NB4 (cell line): ENCODE measurements around the gene SENP2.
"Not testable (repeated sequence)": the region's sequence is repeated elsewhere in the genome, so short reads cannot be mapped to it uniquely, and the experiment has no call there.

Source experiments
- DNase-seq: peaks from one replicate; pipeline ENCODE4 v3.0.0; 2010; ENCODE audit warnings: low read depth
- H3K4me3 ChIP-seq: one replicate; pipeline ENCODE4 v1.5.1; 2011; ENCODE audit warnings: mild to moderate bottlenecking, low read depth, low read length, moderate library complexity
- MYC ChIP-seq: IDR thresholded peaks from 2 replicates; pipeline ENCODE4 v1.6.1; 2011; ENCODE audit warnings: low read depth, low read length
- POLR2A ChIP-seq: IDR thresholded peaks from 2 replicates; pipeline ENCODE4 v1.6.1; 2011; ENCODE audit warnings: mild to moderate bottlenecking; ENCODE audit not compliant: insufficient read length; ENCODE audit errors: extremely low read depth
- TF ChIP-seq, protein P1 (sequence below): IDR thresholded peaks from 2 replicates; pipeline ENCODE4 v1.6.1; 2011; ENCODE audit warnings: low read depth, low read length
- TF ChIP-seq, protein P2 (sequence below): IDR thresholded peaks from one replicate; pipeline ENCODE4 v1.5.1; 2012; ENCODE audit warnings: low read depth, low read length

The SENP2 gene

DNA sequence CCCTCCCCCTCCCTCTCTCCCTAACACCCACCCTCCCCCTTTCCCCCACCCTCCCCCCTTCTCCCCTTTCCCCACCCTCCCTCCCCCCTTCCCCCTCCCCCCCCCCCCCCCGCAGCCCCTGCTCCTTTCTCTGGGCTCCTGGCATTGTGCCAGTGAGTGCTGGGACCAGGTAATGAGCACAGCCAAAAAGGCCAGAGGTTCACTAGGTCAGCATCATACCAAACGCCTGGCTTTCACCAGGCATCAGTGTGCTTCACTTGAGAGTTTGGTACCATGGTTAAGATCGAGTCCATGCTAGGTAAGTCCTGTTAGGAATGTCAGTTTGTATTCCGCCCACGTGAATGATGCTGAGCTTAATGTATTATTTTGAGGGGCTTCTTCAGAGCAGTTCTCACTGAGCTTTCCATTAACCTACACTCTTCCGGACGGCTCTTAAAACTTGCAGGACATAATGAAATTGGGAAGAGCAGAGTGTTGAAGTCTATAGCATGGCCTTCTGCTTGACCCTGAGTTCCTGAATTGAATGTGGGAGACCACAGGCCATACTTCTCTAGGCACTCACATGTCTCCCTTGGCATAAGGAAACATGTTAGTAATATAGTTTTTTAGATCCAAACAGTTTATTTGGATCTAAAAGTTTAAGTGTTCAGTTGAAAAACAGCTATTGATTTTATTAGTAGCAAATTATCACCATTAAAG lies 45.6 kb downstream of the SENP2 start:
- no peak for TF ChIP-seq POLR2A
- TF ChIP-seq, protein P1, sequence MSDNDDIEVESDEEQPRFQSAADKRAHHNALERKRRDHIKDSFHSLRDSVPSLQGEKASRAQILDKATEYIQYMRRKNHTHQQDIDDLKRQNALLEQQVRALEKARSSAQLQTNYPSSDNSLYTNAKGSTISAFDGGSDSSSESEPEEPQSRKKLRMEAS, result no peak
- no peak for TF ChIP-seq MYC
- TF ChIP-seq, protein P2, sequence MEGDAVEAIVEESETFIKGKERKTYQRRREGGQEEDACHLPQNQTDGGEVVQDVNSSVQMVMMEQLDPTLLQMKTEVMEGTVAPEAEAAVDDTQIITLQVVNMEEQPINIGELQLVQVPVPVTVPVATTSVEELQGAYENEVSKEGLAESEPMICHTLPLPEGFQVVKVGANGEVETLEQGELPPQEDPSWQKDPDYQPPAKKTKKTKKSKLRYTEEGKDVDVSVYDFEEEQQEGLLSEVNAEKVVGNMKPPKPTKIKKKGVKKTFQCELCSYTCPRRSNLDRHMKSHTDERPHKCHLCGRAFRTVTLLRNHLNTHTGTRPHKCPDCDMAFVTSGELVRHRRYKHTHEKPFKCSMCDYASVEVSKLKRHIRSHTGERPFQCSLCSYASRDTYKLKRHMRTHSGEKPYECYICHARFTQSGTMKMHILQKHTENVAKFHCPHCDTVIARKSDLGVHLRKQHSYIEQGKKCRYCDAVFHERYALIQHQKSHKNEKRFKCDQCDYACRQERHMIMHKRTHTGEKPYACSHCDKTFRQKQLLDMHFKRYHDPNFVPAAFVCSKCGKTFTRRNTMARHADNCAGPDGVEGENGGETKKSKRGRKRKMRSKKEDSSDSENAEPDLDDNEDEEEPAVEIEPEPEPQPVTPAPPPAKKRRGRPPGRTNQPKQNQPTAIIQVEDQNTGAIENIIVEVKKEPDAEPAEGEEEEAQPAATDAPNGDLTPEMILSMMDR, result no peak
- H3K4me3 ChIP-seq, result no peak overlapping the region
- no peak for DNase-seq

DNA sequence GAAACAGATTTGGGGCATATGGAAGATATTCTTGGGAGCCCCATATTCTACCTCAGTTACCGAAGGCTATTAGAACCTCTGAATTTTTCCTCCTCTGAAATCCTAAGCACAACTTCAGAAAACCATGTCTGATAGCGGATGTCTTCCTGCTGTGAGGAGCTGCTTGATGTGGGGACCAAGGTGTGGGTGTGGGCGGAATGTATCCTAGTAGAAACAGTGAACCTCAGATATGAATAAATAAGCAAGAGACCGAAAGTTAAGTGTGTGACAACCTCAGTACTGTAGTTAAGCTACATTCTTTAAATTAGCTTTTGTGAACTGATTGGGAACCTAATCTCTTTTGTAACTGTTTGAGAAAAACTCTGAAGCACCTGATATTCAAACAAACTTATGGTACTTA lies 46.9 kb downstream of the SENP2 start:
- no peak for DNase-seq
- TF ChIP-seq, protein P1, result no peak
- no peak overlapping the region for H3K4me3 ChIP-seq

DNA sequence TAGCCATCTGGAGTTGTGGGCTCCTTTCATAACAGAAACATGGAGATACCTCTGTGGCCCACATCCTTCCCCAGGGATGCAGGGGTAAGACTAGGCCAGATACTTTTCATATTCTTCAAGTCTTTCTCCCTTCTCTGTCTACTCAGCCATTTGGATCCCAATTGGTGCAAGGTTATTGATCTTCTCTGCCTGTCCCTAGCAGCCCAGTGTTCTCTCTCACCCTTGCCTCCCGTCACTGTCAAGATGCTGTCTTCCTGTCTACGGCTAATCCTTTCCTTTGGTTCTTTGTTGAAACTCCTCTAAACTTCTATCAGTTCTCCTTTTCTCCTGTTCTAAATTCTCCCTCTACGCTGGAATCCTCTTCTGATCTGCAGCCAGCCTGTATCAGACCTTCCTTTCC lies 51.3 kb downstream of the SENP2 start:
- H3K4me3 ChIP-seq, result no peak overlapping the region
- TF ChIP-seq POLR2A (no peak), MYC (no peak)
- TF ChIP-seq, protein P1, result no peak

DNA sequence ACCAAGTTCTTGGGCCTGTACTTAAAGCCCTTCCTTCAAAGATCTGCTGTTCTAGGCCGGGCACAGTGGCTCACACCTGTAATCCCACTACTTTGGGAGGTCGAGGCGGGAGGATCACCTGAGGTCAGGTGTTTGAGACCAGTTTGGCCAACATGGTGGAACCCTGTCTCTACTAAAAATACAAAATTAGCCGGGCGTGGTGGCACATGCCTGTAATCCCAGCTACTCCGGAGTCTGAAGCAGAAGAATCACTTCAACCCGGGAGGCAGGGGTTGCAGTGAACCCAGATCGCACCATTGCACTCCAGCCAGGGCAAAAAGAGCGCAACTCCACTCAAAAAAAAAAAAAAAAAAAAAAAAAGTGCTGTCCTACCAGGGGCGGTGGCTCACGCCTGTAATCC lies 52.6 kb downstream of the SENP2 start:
- not testable (repeated sequence) for H3K4me3 ChIP-seq, DNase-seq

More for the DNA sequence above, 51.3 kb downstream of the SENP2 start:
- DNase-seq, result no peak

DNA sequence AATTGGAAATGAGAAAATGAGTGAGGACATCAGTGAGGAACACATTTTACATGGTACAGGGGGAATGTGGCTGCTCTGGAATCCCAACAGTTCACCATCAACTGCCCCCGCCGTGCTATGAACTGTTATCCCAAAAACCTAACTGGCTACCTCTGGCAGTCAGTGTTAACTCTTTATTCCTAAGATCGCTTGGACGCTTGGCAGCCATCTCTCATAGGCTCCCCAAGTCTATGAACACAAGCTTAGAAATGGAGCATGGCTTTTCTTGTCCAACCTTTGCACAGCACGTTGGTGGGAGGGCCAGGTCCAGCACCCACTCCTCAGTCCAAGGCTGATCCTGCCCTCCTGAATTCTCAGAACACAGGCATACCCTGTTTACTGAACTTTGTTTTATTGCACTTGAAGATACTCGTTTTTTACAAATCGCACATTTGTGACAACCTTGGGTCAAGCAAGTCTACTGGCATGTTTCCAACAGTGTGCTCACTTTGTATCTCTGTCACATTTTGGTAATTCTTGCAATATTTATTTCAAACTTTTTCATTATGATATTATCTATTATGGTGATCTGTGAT lies 53.6 kb downstream of the SENP2 start:
- no peak overlapping the region for H3K4me3 ChIP-seq
- TF ChIP-seq, protein P2, result no peak
- no peak for TF ChIP-seq POLR2A
- TF ChIP-seq MYC, result no peak
- TF ChIP-seq, protein P1, result no peak
- DNase-seq, result no peak

DNA sequence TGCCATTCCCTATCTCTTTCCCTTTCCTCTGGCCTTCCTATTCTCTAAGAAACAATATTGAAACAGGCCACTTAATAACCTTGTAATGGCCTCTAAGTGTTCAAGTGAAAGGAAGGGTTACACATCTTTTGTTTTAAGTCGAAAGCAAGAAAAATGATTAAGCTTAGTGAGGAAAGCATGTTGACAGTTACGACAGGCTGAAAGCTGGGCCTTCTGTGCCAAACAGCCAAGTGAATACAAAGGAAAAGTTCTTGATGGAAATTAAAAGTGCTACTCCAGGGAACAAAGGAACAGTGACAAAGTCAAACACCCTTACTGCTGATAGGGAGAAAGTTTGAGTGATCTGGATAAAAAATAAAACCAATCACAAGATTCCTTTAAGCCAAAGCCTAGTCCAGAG lies 54.2 kb downstream of the SENP2 start:
- TF ChIP-seq POLR2A, result no peak
- TF ChIP-seq, protein P1, result no peak
- TF ChIP-seq MYC, result no peak
- TF ChIP-seq, protein P2, result no peak
- H3K4me3 ChIP-seq, result no peak overlapping the region
- no peak for DNase-seq

DNA sequence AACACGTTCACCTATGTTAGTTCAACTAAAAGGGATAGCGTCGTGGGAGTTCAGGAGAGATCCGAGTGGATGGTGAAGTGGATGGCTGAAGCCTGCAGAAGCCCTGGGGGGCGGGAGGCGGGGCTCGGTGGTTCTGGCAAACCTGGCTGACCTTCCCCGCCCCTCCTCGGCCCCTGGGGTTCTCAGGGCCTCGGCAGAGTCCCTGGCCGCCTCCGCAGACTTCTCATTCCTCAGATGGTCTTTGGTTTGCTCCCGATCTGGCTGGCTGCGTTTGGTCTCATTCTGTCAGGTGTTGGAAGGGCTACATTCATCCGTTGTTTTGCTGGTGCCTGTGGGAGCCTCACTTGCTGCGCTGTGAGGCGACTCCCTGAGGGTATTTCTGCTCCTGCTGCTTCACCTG lies 59.1 kb downstream of the SENP2 start:
- H3K4me3 ChIP-seq, DNase-seq: not testable (repeated sequence)
